GM10266 (cell line): ENCODE results near the gene PYDC1.
A peak's percentile ranks its signal among the peaks of the same experiment; 100 is the strongest.

Experiments used
- DNase-seq: peaks from one replicate; pipeline ENCODE4 v3.0.0; 2012; ENCODE audit errors: extremely low spot score
- CTCF ChIP-seq: IDR thresholded peaks from 2 replicates; pipeline ENCODE4 v1.5.1; 2012; ENCODE audit warnings: mild to moderate bottlenecking, low read depth; ENCODE audit not compliant: control insufficient read depth, insufficient read depth; ENCODE audit errors: missing control alignments

Gene PYDC1

GRCh38 chr16:31216422-31217135 is at the start of gene PYDC1:
TSS of gene PYDC1 (minus strand) at chr16:31217135. CDS start at chr16:31217028, 107 bp downstream.
- DNase-seq, result peak; percentile 32
- TF ChIP-seq CTCF, result no peak

- peak; percentile 79 for DNase-seq
- TF ChIP-seq CTCF, result peak; percentile 14
Observed at GRCh38 chr16:31265329-31266245, 48.7 kb upstream of the PYDC1 start.

- no peak for DNase-seq
- no peak for TF ChIP-seq CTCF
Observed at GRCh38 chr16:31262084-31262483, 45.1 kb upstream of the PYDC1 start.

- no peak for DNase-seq
- TF ChIP-seq CTCF, result no peak
Observed at GRCh38 chr16:31260136-31260931, 43.4 kb upstream of the PYDC1 start.

GRCh38 chr16:31258366-31258765 is 41.4 kb upstream of the PYDC1 start:
- no peak for TF ChIP-seq CTCF
- DNase-seq, result no peak

- DNase-seq, result no peak
- no peak for TF ChIP-seq CTCF
Observed at GRCh38 chr16:31256466-31256865, 39.5 kb upstream of the PYDC1 start.
